OCI-M2 (cell line): ENCODE measurements around the gene PALLD.

Source experiments
- DNase-seq: peaks from one replicate; lab custom pipeline; 2025; ENCODE audit not compliant: unreplicated experiment; lab: John Stamatoyannopoulos, UW

PALLD gene

DNA sequence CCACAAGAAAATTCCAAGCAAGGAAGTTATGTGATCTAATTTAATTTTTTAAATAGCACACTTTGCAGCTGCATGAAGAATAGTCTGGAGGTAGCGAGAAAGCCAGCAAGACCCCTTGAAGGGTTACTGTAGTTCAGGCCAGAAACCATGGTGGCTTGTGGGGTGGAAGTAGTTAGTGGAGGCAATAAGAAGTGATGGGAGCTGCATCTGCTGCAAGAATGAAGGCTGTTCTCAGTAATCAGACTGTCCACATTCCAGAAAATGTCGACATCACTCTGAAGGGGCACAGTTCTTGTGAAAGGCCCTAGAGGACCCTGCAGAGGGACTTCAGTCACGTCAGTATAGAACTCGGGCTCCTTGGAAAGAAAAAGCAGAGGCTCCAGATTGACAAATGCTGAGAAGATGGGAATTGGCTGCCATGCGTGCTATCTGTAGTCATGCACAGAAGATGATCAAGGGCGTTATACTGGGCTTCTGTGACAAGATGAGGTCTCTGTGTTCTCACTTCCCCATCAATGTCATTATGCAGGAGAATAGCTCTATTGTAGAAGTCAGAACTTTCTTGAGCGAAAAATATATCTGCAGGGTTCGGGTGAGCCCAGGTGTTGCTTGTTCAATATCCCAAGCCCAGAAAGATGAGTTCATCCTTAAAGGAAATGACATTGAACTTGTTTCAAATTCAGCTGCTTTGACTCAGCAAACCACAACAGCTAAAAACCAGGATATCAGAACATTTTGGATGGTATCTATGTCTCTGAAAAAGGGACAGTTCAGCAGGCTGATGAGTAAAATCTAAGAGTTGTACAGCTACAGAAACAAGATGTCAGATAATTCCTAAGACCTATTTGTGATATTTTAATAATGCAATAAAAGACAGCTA is 259.0 kb downstream of the PALLD start:
- DNase-seq, result no peak

DNA sequence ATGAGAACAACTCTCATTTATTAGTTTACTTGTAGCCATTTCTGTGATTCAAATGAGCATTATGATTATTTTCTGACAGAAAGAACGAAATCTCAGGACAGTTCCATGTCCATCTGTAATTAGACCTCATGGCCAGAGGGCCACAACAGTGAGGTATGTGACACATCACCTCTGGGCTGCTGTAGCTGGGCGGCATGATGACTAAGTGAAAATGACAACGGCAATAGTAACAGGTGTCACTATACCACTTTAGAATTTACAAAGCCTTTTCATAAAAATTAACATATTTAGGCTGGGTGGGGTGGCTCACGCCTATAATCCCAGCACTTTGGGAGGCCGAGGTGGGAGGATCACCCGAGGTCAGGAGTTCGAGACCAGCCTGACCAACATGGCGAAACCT is 260.6 kb downstream of the PALLD start:
- no peak for DNase-seq

DNA sequence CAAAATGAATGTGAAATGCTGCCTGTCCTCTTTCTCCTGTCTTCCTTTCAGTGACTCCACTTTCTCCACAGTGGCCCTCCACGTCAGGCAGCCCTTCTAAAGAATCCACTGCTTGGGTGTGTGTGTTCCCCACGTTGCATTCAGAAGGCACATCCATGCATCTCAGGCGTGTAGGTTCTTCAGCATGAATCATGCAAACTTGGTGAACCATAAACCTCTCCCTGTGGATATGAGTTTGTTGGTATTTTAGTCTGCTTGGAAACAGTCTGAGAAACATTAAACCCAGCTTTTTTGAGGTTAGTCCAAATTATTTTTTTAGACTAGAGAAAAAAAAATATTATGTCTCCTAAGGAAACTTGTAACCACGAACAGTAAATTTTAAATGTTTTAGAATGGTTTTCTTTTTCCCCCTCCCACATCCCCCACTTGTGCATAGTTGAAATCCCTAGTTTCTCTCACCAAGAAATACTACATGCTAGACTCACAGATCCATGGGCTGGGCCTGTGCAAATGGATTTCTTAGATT is 261.6 kb downstream of the PALLD start:
- no peak for DNase-seq

DNA sequence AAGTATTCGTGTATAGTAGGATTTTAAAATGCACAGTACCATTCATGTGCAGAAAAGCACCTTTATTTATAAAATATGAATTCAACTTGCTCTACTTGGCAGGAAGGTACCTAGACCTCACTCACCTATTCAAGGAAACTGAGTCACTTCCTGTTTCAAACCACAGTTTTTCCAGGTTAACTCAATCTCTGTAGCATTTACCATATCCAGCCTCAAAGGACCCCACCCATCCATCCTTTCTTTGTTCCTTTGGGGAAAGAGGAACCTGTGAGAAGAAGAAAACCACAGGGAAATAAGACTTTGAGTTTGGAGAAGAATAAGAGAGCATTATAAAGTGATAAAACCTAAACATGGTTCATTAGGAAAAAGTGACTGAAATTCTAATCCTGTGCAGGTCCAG is 262.5 kb downstream of the PALLD start:
- DNase-seq, result no peak

DNA sequence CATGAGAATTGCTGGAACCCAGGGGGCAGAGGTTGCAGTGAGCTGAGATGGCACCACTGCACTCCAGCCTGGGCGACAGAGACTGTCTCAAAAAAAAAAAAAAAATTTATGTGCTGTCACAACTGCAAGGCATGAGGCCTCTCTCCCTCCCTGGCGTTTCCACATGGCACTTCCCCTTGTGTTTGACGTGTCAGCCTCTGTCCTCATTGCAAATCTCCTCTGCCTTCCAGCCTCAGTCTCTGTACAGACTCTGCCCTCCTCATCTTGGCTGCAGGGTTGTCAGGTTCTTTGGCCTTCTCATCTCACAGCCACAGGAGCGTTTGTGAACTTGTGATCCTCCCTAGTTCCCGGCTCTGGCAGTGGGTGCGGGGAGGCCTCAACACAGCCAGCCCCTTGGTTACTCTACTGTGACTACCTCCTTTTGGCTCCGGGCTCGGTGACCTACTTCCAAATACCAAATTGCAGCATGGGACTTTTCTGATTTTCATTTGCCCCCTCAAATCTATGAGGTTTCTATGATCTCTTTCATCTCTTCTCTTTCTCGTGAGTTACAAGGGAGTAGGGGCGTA is 263.2 kb downstream of the PALLD start:
- no peak for DNase-seq

DNA sequence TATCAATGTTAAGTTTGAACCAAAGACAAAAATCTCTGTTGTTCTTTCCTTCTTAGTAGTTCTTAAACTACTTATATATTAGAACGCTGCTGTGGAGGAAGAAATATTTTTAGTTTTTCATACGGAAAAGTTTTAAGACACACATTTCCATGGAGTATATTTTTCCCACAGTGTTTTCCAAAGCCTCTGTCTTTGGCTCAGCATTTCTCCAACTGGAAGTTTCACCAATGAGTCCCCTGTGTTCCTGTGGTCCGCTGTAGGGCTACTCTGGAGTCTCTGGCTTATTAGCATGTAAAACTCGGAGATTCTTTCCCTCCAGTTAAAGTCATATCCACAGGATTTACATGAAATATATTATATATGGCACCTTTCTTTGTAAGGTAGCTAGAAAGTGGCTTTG is 264.2 kb downstream of the PALLD start:
- no peak for DNase-seq

DNA sequence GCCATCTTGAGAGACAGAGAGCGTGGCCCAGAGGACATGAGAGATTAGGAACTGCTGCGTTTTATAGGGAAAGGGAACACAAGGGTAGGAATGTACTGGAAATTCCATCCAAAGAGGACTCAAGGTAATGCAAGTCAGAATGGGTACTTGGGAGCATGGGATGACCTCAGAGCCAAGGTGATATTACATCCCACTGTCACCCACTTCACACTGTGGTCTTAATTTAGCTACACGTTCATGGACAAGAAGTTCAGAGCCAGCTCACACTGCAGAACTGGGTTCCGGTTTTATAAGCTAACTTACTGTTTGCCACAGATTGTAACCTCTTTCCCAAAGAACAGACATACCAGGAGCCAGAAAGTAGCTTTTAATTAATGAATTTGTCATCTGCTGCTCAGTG is 268.5 kb downstream of the PALLD start:
- no peak for DNase-seq

DNA sequence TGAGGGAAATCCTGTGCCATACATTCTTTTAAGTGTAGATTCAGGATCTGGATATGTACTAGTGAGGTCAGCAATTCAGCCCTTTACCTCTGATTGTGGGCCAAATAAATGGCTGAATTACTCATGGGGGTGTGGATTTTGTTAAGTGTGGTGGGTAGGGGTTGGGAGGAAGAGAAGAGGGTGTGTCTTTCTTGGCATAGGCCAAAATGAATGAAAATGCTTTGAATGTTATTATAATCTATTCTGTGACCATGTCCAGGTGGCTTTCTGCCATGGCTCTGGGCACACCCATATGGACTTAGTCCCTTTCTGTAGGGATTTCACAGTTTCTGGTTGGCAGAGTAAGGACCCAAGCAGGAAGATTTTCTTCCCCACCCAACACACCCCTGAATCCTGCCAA is 268.9 kb downstream of the PALLD start:
- DNase-seq, result no peak

DNA sequence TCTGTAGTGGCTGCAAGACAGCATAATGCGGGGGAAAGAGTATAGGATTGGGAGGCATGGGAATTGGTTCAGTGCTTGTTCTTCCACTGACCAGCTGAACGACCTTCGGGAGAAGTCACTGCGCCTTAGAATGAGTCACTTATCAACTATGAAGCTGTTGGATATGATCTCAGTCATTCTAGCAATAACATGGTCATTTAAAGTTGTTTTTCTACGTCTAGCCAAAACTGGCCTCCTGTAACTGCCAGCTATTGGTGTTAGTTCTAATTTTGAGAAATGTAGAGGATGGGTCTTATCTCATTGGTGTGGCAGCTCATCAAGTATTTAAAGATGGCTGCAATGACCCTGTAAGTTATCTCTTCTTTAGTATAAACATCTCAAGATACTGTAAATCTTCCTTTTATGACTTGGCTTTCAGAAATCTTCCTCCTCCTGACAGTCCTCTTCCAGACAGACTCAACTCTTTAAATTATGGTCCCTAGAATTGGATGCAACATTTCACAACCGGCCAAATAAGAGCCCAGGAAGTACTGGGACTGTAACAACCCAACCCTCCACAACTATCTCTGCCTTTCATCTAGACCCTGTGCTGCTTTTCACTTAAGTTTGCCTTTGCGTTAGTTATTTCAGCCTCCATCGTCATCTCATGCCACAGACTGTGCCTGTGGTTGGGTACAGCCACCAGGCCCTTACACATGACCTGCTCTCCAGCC is 269.9 kb downstream of the PALLD start:
- no peak for DNase-seq

DNA sequence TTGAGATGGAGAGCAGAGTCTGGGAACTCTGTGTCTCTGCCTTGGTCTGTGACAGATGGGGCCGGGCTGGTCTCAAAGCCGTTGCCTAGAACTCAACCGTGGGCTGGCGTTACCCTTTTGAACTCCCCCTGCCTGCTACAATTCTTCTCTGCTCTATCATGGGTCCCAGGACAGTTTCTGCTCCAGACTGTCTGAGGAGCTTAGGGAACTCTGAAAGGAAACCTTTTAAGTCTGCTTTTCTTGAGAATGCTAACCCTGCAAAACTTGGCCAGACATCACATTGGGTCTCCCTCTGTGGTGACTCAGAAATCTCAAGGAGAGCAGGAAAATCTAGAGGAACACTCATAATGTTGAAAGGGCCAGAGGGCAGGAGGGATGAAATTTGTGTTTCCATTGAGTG is 272.6 kb downstream of the PALLD start:
- DNase-seq, result no peak

DNA sequence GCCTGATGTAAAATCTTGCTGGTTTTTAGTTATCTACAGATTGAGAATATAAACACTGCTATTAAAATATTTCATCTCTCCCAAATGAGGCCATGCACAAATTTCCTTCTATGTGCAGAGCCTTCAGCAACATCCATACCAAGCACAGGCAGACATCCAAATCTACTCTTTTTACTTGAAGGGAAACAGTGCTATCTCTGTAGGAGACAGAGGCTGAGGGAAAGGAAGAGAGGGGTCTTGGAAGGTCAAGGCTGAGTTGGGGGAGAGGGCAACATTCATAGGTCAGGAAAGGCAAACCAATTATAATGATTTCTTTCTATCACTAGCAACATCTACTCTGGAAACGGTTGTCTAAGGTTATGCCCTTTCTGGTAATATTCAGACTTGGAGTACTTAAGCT is 273.0 kb downstream of the PALLD start:
- no peak for DNase-seq

DNA sequence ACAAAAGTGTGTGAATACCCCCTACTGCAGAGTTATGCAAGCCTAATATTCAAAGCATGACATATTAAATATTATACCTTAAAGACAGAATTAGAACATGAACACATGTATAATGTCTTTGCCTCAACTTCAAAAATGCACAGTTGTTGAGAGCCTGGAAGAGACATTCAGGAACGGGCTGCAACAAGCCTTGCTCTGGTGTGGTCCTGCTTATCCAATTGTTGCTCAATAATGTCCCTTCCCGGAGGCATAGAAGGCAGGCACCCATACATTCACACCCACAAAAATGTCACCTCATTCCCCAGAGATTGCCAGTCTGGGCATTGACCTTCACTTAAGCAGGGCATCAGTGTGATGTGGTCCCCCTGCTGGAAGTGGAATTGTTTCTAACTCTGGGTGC is 274.4 kb downstream of the PALLD start:
- DNase-seq, result no peak

DNA sequence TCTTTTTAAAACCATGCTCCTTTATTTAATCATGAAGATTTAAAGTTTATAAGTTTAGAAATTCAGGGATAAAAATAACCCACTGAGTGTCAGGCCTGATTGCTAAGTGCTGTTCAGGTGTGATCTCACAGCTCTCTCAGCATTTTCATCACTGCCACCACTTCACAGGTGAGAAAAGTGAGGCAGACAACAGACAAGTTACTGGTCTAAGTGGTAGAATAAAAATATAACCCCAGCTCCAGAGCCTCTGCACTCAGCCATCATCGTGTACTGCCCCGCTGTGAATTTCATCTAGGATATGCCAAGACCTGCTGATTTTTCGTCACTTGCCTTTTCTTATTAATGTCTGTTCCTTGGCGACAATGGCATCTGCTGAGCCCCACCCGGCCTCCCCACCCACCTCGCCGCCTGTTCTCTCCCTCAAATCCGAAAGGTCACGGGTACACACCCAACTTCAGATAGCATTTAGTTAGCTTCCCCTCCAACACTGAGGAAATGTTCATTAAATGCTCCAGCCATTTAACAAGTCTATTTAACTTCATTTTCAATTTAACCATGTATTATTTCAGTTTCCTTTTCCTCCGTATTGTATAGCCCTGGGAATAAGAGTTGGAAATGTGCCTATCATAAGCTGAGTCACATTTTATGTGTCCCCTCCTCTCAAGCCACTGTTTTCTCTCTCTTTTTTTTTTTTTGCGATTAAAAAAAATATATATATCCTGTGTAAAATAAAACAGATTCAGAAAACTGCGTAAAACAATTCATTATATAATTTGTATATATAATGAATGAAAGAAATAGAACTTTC is 276.7 kb downstream of the PALLD start:
- DNase-seq, result no peak

DNA sequence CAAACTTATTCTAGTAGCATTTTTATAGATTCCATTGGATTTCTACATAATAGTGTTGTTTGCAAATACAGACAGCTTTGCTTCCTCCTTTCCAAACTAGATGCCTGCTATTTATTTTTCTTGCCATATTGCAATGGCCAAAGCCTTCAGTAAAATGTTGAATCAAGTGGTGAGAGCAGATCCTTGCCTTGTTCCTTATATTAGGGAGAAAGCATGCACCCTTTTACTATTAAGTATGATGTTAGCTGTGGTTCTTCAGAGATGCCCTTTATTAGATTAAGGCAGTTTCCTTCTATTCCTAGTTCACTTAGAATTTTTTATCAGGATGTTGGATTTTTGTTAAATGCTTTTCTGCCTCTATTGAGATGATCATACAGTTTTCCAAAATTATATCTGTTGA is 279.5 kb downstream of the PALLD start:
- DNase-seq, result no peak

DNA sequence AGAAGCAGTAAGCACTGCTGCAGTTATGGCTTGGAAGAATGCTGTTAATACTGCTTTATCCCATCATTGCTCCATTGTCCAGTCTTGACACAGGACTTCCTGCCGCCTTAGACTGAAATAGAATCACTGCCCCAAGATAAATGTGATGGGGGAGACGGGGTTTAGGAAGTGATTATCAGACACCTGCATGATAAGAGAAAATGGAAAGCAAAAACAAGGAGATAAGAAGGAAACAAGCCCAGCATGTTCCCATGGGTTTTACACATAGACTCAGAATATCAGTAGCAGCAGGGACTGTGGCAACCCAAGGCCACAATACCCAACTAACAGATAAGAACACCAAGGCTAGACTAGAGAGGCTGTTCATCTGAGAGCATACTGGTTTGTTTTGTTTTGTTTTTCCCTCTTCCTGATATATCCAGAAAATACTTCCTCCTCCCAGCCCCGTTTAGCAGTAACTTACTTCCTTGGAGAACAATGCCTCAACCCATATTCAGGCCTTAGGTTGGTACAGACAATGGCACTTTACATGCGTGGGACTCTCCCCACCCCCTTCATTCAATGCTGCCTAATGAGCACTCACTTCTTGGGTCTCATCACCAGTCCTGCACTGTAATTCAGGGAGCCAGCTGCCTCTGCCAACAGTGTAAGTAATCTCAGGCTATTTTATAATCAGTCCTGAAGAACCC is 280.6 kb downstream of the PALLD start:
- no peak for DNase-seq

DNA sequence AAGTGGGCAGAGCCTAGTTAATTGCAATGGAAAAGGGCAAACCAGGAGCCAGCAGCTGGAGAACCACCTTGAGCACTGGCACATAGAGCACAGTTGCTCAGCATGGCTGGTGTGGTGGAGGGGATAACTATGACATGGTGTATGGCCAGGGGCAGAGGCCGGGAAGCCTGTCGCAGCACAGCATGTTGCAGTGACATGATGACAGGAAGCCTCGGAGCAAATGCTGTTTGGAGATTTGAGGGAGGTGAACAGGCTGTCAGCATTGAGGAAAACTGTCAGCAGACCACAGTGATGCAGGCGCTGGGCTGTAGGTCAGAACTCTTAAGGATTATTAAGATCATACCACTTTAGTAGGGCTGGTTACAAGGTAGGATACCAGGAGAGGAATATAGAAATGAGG is 284.5 kb downstream of the PALLD start:
- no peak for DNase-seq

DNA sequence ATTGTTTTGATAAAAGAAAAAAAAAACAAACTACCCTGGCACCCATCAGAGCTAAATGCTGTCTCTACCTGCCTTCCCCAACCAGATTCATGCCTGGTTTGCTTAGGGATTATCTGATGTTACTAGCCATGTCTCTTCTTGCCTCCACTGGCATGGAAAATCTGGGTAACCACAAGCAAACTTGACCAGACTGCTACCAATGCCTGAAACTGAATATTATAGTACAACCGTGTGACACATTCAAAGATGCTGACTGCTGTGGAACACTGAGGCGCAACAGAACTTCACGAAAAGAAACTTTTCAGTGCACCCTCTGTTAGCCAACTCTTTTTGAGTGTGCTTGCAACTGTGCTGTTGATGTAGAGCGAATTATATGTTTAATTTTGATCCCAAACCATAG is 285.1 kb downstream of the PALLD start:
- no peak for DNase-seq

DNA sequence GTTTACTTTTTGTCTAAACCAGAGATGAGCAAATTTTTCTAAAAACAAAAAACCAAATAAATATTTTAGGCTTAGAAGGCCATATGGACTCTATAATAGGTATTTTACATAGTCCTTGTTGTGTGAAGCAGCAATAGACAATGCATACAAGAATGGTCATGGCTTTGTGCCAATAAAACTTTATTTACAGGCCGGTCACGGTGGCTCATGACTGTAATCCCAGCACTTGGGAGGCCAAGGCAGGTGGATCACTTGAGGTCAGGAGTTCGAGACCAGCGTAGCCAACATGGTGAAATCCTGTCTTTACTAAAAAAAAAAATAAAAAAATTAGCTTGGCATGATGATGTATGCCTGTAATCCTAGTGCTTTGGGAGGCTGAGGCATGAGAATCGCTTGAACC is 285.6 kb downstream of the PALLD start:
- no peak for DNase-seq

DNA sequence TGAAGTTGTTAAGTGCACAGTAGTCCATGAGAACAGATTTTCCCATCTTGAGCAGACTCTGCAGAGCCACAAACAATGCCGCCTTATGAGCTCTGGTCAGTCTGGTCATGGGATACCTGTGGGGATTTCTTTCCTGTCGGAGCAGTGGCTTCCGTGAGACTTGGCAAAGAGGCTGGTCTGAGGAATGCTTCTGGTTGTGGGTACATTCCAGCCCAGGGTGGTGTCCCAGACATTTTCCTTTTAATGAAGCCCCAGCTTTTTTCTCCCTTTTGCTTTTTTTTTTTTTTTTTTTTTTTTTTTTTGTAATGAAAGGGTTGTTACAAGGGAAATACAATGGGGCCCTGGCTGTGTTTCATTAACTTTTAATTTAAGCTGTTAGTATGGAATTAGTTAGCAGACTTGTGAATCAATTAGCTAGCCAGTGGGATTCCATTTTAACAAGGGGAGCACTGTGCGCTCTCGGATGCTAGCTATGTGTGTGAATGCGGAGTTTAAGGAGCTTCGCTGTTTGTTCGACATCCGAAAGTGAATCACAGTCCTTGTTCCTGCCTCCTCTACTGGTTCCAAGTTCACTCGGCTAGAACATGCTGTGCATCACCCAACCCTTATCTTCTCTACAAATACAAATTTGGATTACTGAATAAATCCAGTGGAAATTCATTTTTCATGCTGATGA is 288.1 kb downstream of the PALLD start:
- no peak for DNase-seq

DNA sequence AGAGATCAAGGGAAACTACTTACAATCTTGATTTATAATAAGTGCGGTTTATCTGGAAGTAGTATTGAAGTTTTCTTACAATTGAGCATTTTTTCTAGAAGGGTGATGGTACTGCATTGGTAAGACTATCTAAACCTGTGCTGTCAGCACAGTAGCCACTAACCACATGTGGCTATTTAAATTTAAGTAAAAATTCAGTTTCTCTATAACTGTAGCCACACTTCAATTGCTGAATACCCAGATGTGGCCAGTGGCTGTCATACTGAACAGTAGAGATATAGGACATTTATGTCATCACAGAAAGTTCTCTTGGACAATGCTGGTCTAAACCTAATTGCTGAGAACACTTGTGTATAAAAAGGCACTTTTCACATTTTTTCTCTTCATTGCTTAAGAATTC is 290.5 kb downstream of the PALLD start:
- DNase-seq, result no peak
